CD4-positive, alpha-beta T cell treated with Interleukin-17A for 4 hours (primary cell): ENCODE measurements around the gene CAMTA1.
"Not testable (repeated sequence)": the region's sequence is repeated elsewhere in the genome, so short reads cannot be mapped to it uniquely, and the experiment has no call there.

Experiments
- DNase-seq: peaks from one replicate; pipeline ENCODE4 v3.0.0-alpha.2; 2020; ENCODE audit warnings: mixed read lengths

The CAMTA1 gene

GRCh38 chr1:7587773-7588456 lies 802.7 kb downstream of the CAMTA1 start:
- DNase-seq: no peak

- no peak for DNase-seq
These were observed 803.2 kb downstream of the CAMTA1 start for GRCh38 chr1:7588457-7588827.

GRCh38 chr1:7589080-7589735 lies 804.0 kb downstream of the CAMTA1 start:
- DNase-seq: no peak

GRCh38 chr1:7589774-7590425 lies 804.6 kb downstream of the CAMTA1 start:
- DNase-seq: no peak

GRCh38 chr1:7590426-7590790 lies 805.2 kb downstream of the CAMTA1 start:
- no peak for DNase-seq

- no peak for DNase-seq
These were observed 806.3 kb downstream of the CAMTA1 start for GRCh38 chr1:7591565-7591964.

- no peak for DNase-seq
These were observed 807.0 kb downstream of the CAMTA1 start for GRCh38 chr1:7592120-7592798.

- no peak for DNase-seq
These were observed 808.9 kb downstream of the CAMTA1 start for GRCh38 chr1:7594002-7594713.

- DNase-seq: no peak
These were observed 809.6 kb downstream of the CAMTA1 start for GRCh38 chr1:7594714-7595295.

- DNase-seq: no peak
These were observed 810.1 kb downstream of the CAMTA1 start for GRCh38 chr1:7595336-7595735.

GRCh38 chr1:7596126-7596965 lies 811.1 kb downstream of the CAMTA1 start:
- DNase-seq: no peak

- not testable (repeated sequence) for DNase-seq
These were observed 812.8 kb downstream of the CAMTA1 start for GRCh38 chr1:7598058-7598457.

- not testable (repeated sequence) for DNase-seq
These were observed 819.7 kb downstream of the CAMTA1 start for GRCh38 chr1:7604906-7605305.

GRCh38 chr1:7606096-7606495 lies 820.8 kb downstream of the CAMTA1 start:
- no peak for DNase-seq

GRCh38 chr1:7607097-7607496 lies 821.8 kb downstream of the CAMTA1 start:
- DNase-seq: no peak

- no peak for DNase-seq
These were observed 823.5 kb downstream of the CAMTA1 start for GRCh38 chr1:7608628-7609305.

- no peak for DNase-seq
These were observed 824.2 kb downstream of the CAMTA1 start for GRCh38 chr1:7609311-7609994.

GRCh38 chr1:7610106-7610731 lies 825.0 kb downstream of the CAMTA1 start:
- no peak for DNase-seq

- DNase-seq: no peak
These were observed 825.7 kb downstream of the CAMTA1 start for GRCh38 chr1:7610936-7611335.

- DNase-seq: no peak
These were observed 826.3 kb downstream of the CAMTA1 start for GRCh38 chr1:7611421-7612010.
